ENCODE data around the gene ANKRD9.
A peak's percentile ranks its signal among the peaks of the same experiment; 100 is the strongest.
"Not testable (repeated sequence)": the region's sequence is repeated elsewhere in the genome, so short reads cannot be mapped to it uniquely, and the experiment has no call there.

ANKRD9 gene, protein sequence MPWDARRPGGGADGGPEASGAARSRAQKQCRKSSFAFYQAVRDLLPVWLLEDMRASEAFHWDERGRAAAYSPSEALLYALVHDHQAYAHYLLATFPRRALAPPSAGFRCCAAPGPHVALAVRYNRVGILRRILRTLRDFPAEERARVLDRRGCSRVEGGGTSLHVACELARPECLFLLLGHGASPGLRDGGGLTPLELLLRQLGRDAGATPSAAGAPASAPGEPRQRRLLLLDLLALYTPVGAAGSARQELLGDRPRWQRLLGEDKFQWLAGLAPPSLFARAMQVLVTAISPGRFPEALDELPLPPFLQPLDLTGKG

DNA sequence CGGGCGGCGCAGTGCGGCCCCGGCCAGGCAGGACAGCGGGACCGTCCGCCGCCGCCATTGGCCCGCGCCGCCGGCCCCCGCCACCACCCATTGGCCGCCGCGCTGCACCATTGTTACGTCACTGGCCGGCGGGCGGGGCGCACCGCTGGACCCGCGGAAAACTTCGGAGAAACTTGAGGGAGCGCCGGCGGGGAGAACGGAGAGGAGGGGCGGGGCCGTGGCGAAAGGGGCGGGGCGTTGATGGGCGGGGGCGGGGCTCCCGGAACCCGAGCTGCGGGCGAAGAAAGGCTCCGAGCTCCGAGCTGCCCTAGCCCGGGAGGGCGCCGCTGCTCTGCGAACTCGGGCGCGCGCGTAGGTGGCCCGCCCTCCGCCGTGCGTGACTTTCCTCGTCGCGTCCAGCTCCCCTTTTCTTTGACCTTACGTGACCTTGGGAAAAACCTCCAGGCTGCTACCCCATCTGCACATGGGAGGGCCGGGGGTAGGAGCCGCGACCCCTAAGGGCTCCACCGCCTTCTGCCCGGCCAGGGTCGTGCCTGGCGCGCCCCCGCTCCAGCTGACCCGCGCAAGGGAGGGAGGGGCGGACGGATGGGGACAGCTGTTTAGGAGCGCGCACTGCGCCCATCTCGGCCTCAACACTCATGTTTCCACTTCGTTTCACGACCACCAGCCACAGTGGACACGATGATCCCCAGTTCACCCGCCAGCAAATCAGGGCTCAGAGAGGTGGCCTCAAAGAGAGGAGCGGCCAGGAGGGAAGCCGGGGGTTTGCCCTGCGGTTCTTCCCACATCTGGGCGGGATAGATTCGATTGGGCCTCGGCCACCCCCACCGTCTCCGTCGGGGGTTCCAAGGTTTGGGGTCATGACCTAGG, at the start of gene ANKRD9:
TSS of gene ANKRD9 (minus strand) at position 31 of the 870 bp plus-strand sequence. CDS start 1,887 bp downstream, outside the sequence.
- DNase-seq (ENCODE audit: low read depth): peak; percentile 74

GRCh38 chr14:102558556-102558955, 49.0 kb upstream of the ANKRD9 start:
- DNase-seq (ENCODE audit: low read depth): no peak

- no peak for DNase-seq (ENCODE audit: low read depth)
Observed at GRCh38 chr14:102557434-102558226, 48.1 kb upstream of the ANKRD9 start.

- DNase-seq (ENCODE audit: low read depth): no peak
Observed at GRCh38 chr14:102556098-102556677, 46.6 kb upstream of the ANKRD9 start.

DNA sequence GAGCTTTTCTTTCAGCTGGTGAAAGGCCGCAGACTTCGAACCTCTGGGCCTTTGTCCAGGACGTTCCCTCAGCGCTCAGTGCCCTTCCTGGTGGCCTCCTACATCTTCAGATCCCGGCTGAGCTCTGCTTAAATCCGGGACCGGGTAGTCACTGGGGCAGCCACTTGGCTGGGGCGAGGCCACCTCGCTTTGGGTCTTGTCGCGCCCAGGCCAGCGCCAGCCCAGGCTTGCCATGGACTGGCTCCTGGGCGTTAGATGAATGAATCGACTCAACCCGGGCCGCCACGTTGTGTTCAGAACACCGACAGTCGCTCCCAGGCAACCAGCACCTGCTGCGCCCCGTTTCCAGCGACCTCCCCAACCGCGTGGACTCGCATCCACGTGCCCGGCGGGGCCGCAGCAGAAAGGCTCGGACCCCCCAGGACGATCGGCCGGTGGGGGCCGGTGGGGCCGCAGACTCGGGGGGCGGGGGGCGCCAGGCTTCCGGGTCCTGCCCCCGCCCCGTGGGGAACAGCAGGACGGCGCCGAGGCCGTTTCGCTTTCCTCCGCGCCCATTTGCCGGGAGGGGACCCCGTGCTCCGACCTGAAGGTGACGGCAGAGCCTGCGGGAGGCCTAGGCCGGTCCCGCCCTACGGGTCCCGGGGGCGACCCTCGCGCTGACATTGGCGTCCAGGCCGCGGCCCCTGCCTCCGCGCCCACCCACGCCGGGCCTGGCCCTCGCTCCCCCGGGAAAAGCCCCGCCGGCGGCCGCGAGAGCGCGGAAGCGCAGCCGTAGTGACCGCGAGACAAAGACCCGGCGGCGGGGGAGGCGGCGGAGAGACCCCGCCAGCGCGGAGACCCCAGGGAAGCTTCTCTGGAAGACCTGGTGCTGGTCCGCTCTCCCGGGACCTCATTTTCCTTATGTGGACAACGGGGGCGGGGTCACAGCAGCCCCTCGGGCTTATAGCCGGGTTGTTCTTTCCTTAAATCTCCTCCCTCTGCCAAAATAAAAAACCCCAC, 45.5 kb upstream of the ANKRD9 start:
- no peak for DNase-seq (ENCODE audit: low read depth)

DNA sequence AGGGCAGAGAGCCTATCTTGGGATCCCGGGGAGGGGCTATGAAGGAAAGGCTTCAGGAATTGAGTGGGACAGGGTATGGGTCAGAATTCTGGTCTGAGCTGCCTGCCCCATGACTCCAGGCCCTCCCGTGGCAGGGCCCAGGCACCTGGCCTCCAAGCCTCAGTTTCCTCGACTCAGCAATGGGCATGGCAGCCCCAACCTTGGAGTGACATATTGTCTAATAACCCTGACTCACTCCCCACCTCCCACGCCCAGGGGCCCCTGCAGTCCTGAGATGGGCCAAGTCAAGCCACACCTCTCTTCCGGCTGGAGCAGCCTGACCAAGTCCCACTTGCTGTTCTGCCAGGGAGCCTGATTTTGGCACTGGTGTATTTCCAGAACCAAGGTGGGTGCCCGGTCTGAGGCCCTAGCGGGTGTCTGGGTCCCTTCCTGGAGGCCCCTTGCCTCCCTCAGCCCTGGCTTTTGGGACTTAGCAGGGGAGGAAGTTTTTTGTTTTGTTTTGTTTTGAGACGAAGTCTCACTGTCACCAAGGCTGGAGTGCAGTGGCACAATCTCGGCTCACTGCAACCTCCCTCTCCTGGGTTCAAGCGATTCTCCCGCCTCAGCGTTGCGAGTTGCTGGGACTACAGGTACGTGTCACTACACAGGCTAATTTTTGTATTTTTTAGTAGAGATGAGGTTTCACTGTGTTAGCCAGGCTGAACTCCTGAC, 42.6 kb upstream of the ANKRD9 start:
- DNase-seq (ENCODE audit: low read depth): no peak

DNA sequence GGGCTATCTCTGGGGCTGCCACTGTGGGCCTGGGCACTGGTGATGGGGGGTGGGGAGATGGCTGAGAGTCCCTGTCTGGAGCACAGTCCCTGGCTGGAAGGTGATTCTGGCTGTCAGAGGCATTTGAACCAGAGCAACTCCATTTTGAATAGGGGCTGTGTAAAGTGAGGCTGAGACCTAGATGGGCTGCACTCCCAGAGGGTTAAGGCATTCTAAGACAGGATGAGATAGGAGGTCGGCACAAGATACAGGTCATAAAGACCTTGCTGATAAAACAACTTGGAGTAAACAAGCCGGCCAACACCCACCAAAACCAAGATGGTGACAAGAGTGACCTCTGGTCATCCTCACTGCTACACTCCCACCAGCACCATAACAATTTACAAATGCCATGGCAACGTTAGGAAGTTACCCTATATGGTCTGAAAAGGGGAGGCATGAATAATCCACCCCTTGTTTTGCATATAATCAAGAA, 41.4 kb upstream of the ANKRD9 start:
- not testable (repeated sequence) for DNase-seq (ENCODE audit: low read depth)

DNA sequence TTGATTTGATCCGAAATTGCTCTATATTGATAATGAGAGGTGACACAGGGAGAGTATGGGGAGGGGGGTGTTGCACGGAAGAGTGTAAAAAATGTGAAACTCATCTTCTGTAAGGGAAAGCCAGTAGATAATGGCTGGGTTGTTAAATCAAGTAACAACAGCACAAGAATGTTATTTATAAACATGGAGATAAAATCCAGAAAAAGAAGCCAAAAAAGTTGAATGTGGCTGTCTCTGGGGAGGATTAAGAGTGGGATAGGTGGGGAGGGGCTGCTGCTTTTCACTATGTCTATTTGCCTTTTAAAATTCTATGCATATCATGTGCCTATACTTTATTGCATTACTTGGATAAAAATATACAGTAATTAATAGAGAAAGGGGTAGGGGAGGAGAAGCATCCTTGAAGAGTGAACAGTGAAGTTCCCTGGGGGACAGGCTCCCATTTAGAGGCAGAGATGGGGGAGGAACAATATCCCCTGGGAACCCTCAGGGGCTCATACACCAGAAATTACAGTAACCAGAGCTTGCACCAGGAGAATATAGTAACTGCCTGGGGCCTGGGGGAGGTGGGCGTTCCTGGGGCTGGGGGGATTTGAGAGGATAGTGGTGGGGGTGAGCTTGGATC, 39.2 kb upstream of the ANKRD9 start:
- no peak for DNase-seq (ENCODE audit: low read depth)

- DNase-seq (ENCODE audit: low read depth): no peak
Observed at GRCh38 chr14:102545461-102546265, 36.1 kb upstream of the ANKRD9 start.

DNA sequence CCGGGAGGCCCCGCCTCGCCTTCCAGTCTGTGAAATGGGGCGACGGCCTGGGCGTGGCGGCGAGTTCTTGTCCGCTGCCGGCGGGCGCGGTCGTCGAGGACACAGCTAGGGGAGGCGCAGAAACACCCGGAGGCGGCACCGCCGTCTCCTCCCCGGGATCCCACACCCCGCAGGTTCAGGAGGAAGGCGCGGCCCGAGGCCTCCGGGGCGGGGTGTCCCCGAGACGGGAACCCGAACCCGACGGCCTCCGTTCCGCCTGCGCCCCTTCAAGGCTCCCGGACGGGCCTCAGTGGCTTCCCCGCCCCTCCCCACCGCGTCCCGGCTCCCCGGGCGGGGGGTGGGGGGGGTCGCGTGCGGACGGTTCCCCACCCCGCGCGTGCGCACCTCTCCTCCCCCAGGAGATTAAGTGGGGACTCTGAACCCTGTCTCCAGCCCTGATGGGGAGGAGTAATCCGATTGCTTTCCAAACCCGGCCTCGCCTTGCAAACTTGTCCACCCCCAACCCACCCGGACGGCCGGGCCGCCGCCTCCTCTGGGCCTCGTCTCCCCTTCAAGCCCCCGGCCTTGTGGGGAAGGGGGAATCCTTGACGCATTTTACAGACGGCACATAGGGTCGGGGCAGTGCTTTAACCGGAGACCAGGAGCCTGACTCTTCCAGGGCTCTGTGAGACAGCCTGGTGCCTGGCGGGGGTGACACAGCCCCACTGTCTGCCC, 35.3 kb upstream of the ANKRD9 start:
- DNase-seq (ENCODE audit: low read depth): no peak

DNA sequence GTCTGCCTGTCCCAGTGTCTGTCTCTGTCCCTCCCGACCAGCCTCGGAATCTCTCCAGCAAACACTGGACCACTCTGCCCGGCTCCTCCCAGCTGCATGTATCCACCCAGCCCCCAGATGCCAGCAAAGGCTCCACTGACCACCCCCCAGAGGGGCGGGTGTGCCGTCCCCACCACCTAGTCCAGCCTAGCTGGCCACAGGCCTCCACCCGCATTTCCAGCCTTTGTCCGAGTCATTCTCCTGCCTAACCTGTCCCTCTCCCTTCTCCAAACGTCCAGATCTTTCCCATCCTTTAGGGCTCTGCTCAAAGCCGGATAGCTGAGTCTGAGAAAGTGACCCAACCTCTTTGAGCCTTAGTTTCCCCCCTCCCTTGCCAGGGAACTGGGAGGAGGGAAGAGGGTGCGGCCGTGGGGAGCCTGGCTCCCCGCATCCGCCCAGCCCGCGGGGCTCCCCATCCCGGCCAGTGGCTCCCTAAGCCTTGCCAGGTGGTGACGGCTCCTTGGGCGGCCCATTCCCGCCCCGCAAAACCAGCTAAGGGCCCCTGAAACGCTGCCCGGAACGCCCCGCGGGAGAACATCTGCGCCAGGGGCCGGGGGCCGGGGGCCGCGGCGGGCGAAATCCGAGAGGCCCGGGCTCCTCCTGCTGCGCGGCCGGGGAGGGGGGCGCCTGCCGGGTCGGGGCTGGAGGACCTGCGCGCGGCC, 34.6 kb upstream of the ANKRD9 start:
- no peak for DNase-seq (ENCODE audit: low read depth)

GRCh38 chr14:102541771-102542170, 32.2 kb upstream of the ANKRD9 start:
- no peak for DNase-seq (ENCODE audit: low read depth)

DNA sequence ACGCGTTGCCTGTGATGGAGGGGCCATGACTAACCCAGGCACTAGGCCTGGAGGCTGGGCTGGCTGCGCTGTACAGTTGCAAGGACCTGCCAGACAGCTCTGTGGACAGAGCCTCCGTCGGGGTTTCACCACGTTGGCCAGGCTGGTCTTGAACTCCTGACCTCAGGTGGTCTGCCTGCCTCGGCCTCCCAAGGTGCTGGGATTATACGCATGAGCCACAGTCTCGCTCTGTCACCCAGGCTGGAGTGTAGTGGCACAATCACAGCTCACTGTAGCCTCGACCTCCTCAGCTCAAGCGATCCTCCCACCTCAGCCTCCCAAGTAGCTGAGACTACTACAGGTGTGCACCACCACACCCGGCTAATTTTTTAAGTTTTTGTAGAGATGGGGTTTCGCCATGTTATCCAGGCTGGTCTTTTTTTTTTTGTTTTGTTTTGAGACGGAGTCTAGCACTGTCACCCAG, 31.5 kb upstream of the ANKRD9 start:
- not testable (repeated sequence) for DNase-seq (ENCODE audit: low read depth)

GRCh38 chr14:102540315-102541028, 30.9 kb upstream of the ANKRD9 start:
- DNase-seq (ENCODE audit: low read depth): no peak

DNA sequence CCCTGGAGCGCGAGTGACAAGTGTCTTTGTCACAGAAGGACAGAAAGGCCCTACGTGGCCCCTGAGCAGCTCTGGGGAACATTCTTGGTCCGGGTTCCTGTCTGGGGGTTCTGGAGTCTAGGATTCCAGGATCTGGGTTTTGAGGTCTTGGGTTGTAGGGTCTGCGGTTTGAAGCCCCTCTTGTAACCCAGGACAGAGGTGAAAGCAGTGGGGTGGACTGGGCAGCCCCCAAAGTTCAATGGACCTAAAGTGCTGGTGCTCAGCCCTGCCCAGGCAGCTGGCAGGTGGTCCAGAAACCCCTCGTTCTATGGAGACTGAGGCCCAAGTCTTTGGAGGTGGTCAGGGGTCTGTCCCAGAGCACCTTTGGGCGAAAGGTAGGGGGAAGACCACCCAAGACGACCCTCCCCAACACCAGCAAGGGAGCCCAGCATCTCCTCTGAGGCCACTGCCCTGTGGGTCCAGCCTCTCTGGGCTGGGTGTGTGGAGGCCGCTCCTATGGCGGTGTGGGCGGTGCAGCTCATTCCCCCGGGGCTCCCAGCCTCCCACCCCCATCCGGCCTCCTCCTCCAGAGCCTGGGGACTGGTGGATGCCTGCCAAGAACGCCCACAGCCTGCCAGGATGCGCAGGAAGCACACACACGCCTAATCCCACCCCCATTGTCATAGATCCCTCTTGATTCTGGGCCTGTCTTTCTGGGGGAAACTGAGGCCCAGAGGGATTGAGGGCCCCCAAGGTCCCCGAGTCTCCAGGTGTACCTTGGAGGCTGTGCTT, 30.2 kb upstream of the ANKRD9 start:
- no peak for DNase-seq (ENCODE audit: low read depth)

Measured in stimulated activated CD8-positive, alpha-beta memory T cell treated with anti-CD3 and anti-CD28 coated beads, Interleukin-12 subunit alpha, Interleukin-12 subunit beta, amount 100 ng/mL, for 1 hour (primary cell).